HG02623 (cell line): ENCODE results near the gene IQCF6.
"Not testable (repeated sequence)": the region's sequence is repeated elsewhere in the genome, so short reads cannot be mapped to it uniquely, and the experiment has no call there.

ENCODE experiments used
- ATAC-seq: cut with Tn5 transposase; IDR thresholded peaks from one replicate; pipeline ENCODE4 v1.9.1; 2021; ENCODE audit warnings: moderate library complexity; ENCODE audit not compliant: unreplicated experiment

Gene IQCF6

GRCh38 chr3:51773529-51774056 lies 5.4 kb downstream of the IQCF6 start:
- no peak for ATAC-seq

DNA sequence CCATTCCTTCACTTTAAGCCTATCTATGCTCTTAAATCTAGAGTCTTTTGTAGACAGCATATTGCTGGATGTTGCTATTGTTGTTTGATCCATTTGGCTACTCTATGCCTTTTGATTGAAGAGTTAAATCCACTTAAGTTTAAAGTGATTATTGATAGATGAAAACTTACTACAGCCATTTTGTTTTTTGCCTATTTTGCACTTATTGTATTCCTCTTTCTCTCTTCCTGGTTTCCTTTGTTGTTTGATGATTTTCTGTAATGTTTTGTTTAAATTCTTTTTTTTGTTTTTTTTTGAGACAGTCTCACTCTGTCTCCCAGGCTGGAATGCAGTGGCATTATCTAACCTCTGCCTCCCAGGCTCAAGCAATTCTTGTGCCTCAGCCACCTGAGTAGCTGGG lies 19.8 kb downstream of the IQCF6 start:
- ATAC-seq, result no peak

DNA sequence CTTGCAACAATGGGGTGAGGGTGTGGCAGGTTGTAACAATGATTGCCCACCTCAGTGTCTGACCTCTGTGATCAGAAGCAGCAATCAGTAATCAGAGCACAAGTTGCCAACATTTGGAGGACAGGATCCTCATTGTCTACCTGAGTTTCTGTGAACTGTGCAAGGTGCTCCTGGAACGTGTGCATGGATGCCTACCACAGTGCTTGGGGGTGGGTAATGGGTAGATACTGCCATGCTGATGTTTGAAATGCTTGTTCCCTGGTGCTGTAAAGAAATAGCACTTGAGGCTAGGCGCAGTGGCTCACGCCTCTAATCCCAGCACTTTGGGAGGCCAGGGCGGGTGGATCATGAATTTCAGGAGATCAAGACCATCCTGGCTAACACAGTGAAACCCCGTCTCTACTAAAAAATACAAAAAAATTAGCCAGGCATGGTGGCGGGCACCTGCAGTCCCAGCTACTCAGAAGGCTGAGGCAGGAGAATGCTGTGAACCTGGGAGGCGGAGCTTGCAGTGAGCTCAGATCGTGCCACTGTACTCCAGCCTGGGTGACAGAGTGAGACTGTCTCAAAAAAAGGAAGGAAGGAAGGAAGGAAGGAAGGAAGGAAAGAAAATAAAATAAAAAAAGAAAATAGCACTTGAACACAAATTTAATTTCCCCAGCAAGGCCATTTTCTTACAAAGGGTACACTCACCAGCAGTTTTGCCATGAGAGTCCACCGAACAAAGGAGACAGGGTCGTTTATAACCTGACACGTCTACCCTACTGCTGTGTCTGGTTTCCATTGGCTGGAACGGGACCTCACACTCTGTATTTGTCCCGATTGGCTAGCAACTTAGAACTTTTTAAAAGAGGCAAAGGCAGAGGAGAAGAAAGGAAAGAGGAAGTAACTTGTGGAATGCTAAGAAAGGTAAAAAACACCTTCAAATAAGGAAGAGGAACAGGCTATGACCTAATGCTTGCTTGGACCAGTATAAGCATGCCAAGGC lies 25.0 kb downstream of the IQCF6 start:
- not testable (repeated sequence) for ATAC-seq

DNA sequence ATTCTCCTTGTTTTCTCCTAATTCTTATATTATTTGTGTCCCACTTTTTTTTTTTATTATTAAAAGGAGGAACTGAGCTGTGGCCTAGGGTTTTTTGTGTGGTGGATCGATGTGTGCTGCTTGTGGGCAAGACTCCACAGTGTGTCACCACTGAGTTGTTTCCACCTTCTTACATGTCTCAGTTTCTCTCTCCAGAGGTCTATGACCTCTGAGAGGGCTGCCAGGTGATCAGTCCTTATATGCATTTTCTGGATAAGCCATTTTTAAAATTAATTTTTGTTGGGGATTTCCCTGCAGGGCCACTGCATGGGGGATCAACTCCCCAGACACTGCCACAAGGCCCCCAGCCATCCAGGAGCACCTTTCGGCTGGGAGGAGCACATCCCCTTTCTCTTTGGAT lies 27.8 kb downstream of the IQCF6 start:
- no peak for ATAC-seq

GRCh38 chr3:51750878-51751277 lies 28.2 kb downstream of the IQCF6 start:
- ATAC-seq, result no peak

DNA sequence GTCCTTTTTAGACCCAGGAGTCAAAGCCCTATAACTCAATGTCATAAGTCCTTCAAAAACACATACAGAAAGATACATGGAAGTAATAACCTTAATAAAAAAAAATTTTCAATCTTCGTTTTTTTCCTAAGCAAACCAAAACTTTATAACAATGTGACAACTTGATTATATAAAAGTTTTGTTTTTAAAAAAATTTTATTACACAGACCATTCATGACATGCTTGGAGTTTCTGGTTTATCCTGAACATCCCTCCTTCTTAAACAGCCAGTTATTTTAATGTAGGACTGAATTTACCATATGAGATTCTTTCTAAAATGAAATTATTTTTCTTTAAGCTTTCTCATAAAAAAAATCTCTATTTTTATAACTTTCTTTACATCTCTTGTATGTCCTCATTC lies 30.7 kb downstream of the IQCF6 start:
- no peak for ATAC-seq

DNA sequence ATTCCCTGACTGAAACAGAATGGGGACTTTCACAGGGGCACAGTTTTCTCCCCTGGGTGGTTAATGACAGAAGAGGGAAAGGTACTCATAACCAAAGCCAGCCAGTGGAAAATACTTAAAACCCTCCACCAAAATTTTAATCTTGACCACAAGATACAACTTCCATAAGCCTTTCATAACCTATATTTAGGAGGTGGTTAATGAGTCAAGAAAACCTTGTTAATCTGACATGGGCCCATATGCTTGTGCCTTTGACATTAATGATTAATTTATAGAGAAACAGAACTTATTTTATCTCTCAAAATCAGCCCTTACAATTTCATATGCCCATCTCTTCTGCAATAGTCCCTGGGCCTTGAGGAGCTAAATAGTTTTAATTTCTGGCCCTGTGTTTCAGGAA lies 31.2 kb downstream of the IQCF6 start:
- no peak for ATAC-seq

DNA sequence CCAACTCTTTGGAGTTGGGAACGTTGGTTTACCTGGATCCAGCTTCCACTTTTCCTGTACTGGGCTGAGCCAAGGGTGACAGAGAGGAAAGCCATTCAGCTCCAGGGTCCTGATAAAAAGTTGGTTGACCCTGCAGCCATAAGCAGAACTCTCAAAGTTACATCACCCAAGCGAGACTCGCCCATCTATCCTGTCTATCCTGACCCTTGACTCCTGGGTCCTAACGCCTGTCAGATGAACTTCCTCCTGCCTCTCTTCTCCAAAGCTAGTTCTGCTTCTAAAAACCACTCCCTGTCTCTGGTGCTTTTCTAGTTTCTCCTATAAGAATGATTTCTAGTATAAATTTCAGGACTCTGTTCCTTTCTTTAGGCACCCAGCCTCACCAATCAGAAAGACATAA lies 36.1 kb downstream of the IQCF6 start:
- ATAC-seq, result not testable (repeated sequence)

- ATAC-seq, result not testable (repeated sequence)
These were observed 36.7 kb downstream of the IQCF6 start for GRCh38 chr3:51742320-51742719.

- no peak for ATAC-seq
These were observed 39.9 kb downstream of the IQCF6 start for GRCh38 chr3:51739110-51739509.

DNA sequence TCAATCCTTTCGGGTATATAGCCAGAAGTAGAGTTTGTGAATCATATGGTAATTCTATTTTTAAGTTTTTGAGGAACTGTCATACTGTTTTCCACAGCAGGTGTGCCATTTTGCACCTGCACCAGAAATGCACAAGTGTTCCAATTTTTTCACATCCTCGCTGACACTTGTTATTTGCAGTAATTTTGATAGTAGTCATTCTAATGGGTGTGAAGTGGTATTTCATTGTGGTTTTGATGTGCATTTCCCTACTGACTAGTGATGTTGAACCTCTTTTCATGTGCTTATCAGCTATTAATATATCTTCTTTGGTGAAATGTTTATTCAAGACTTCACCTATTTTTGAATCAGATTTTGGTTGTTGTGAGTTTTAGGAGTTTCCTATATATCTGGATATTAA lies 43.1 kb downstream of the IQCF6 start:
- no peak for ATAC-seq

DNA sequence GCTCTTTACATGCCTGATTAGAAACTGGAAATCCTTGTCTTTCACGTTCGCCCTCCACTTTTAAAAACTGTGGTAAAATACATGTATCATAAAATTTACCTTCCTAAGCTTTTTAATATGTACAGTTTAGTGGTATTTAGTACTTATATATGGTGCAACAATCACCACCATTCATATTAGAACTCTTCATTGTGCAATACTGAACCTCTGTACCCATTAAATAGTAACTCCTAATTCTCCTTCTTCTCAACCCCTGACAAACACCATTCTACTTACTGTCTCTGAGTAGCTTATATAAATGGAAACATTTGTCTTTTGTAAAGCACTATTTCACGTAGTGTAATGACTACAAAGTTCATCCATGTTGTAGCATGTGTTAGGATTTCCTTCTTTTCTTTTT lies 44.0 kb downstream of the IQCF6 start:
- ATAC-seq, result no peak

- ATAC-seq, result no peak
These were observed 44.5 kb downstream of the IQCF6 start for GRCh38 chr3:51734572-51734907.

- ATAC-seq, result no peak
These were observed 45.0 kb downstream of the IQCF6 start for GRCh38 chr3:51733859-51734571.

DNA sequence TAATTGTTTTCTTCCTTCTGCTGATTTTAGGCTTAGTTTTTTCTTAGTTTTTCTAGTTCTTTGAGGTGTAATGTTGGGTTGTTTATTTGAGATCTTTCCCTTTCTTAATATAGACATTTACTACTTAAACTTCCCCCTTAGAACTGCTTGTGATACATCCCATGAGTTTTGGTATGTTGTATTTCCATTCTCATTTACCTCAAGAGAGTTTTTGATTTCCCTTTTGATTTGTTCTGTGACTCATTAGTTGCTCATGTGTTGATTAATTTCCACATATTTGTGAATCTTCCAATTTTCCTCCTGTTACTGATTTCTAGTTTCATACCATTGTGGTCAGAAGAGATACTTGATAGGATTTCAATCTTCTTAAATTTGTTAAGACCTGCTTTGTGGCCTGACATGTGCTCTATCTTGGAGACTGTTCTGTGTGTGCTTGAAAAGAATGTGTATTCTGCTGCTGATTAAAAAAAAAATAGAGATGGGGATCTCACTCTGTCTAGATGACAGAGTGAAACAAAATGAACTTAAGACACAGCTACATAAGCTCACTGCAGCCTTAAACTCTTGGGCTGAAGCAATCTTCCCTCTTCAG lies 49.9 kb downstream of the IQCF6 start:
- ATAC-seq, result no peak
